ENCODE data around the gene HOXA11.

HOXA11 gene

GRCh38 chr7:27211764-27212204 is 26.8 kb upstream of the HOXA11 start:
- no peak for TF ChIP-seq CTCF (conservative IDR thresholded peaks at IDR 0.05)

GRCh38 chr7:27211084-27211446 is 26.0 kb upstream of the HOXA11 start:
- no peak for TF ChIP-seq ZFX (IDR thresholded peaks at IDR 0.05)
- no peak for TF ChIP-seq CTCF (conservative IDR thresholded peaks at IDR 0.05)
- no peak overlapping the region for H3K27ac ChIP-seq

More at GRCh38 chr7:27211764-27212204, 26.8 kb upstream of the HOXA11 start:
- no peak overlapping the region for H3K27ac ChIP-seq

- no peak overlapping the region for H3K27ac ChIP-seq
- no peak for TF ChIP-seq ZFX (IDR thresholded peaks at IDR 0.05)
- peak; percentile 89 for TF ChIP-seq CTCF (conservative IDR thresholded peaks at IDR 0.05)
Measured at GRCh38 chr7:27210441-27211083, 25.5 kb upstream of the HOXA11 start.

- H3K27ac ChIP-seq, result no peak overlapping the region
Measured at GRCh38 chr7:27209933-27210440, 25.0 kb upstream of the HOXA11 start.

GRCh38 chr7:27208998-27209397 is 24.0 kb upstream of the HOXA11 start:
- H3K27ac ChIP-seq, result no peak overlapping the region
- no peak for TF ChIP-seq CTCF (conservative IDR thresholded peaks at IDR 0.05)
- no peak for TF ChIP-seq ZFX (IDR thresholded peaks at IDR 0.05)

More at GRCh38 chr7:27209933-27210440, 25.0 kb upstream of the HOXA11 start:
- TF ChIP-seq CTCF (conservative IDR thresholded peaks at IDR 0.05) (no peak), ZFX (IDR thresholded peaks at IDR 0.05) (no peak)

GRCh38 chr7:27207348-27207985 is 22.4 kb upstream of the HOXA11 start:
- H3K27ac ChIP-seq, result no peak overlapping the region
- TF ChIP-seq ZFX (IDR thresholded peaks at IDR 0.05) (no peak), CTCF (conservative IDR thresholded peaks at IDR 0.05) (no peak)

Measured in C4-2B (cell line).